WTC11 (cell line): ENCODE measurements around the gene RPLP1. TPM values are rescaled to one million over a fixed set of nuclear protein-coding genes. Genes with fewer than 3 reads are reported as not detected.

ENCODE experiments used
- ATAC-seq: fragments of 200-7000 bp; cut with Tn5 transposase; 2 replicates; pipeline ENCODE4 v1.10.0; 2021; ENCODE audit warnings: mild to moderate bottlenecking, moderate library complexity
- CTCF ChIA-PET: fragments of 300-600 bp; sonication (Branson Sonifier 250); formaldehyde crosslinking; loops from one replicate; lab custom pipeline; 2021; ENCODE audit warnings: antibody characterized with exemption; lab: Charles Lee
- POLR2A ChIA-PET: fragments of 350-600 bp; sonication (Branson Sonifier 250); formaldehyde crosslinking; loops from one replicate; lab custom pipeline; 2021; ENCODE audit warnings: antibody characterized with exemption; lab: Charles Lee
- DNase-seq: peaks from one replicate; pipeline ENCODE4 v3.0.0; 2021; ENCODE audit warnings: low spot score
- H3K27ac Mint-ChIP-seq: 2 replicates; pipeline ENCODE4 v1.8.0; 2021; ENCODE audit warnings: mixed read lengths
- H3K27me3 Mint-ChIP-seq: 2 replicates; pipeline ENCODE4 v1.8.0; 2021; ENCODE audit warnings: low read depth, mild to moderate bottlenecking, moderate library complexity, mixed read lengths
- H3K36me3 Mint-ChIP-seq: 2 replicates; pipeline ENCODE4 v1.8.0; 2021; ENCODE audit warnings: mixed read lengths
- H3K4me1 Mint-ChIP-seq: 2 replicates; pipeline ENCODE4 v1.8.0; 2022; ENCODE audit warnings: mixed read lengths
- H3K4me3 Mint-ChIP-seq: 2 replicates; pipeline ENCODE4 v1.8.0; 2021; ENCODE audit warnings: mild to moderate bottlenecking, moderate library complexity, mixed read lengths
- H3K9me3 Mint-ChIP-seq: 2 replicates; pipeline ENCODE4 v1.8.0; 2021; ENCODE audit warnings: mixed read lengths
- AFF4 ChIP-seq: sonication (generic); formaldehyde crosslinking; IDR thresholded peaks from 2 replicates; pipeline ENCODE4 v1.8.1; 2023; ENCODE audit warnings: mild to moderate bottlenecking, missing genetic modification reagents, borderline replicate concordance
- AR ChIP-seq: fragments of 250-450 bp; sonication (Bioruptor Pico); IDR thresholded peaks from 2 replicates; pipeline ENCODE4 v1.9.0; 2021; ENCODE audit warnings: mild to moderate bottlenecking
- ATF2 ChIP-seq: sonication (generic); formaldehyde crosslinking; IDR thresholded peaks from 2 replicates; pipeline ENCODE4 v1.8.1; 2022; ENCODE audit warnings: low read depth, missing genetic modification reagents, borderline replicate concordance
- GABPB1 ChIP-seq: sonication (generic); formaldehyde crosslinking; IDR thresholded peaks from 2 replicates; pipeline ENCODE4 v1.8.1; 2023; ENCODE audit warnings: mild to moderate bottlenecking, missing genetic modification reagents
- GRHL2 ChIP-seq: fragments of 250-450 bp; sonication (Bioruptor Pico); IDR thresholded peaks from 2 replicates; pipeline ENCODE4 v1.8.0; 2022; ENCODE audit warnings: mild to moderate bottlenecking, moderate library complexity; ENCODE audit not compliant: insufficient replicate concordance, severe bottlenecking
- HMGA2 ChIP-seq: fragments of 250-450 bp; sonication (Bioruptor Pico); IDR thresholded peaks from 2 replicates; pipeline ENCODE4 v1.4.0; 2021; ENCODE audit warnings: mild to moderate bottlenecking, moderate library complexity
- HMGXB4 ChIP-seq: sonication (generic); formaldehyde crosslinking; IDR thresholded peaks from 2 replicates; pipeline ENCODE4 v1.8.1; 2023; ENCODE audit warnings: mild to moderate bottlenecking, moderate library complexity, missing genetic modification reagents
- IRF1 ChIP-seq: sonication (generic); formaldehyde crosslinking; IDR thresholded peaks from 2 replicates; pipeline ENCODE4 v1.8.0; 2023; ENCODE audit warnings: missing genetic modification reagents
- JUN ChIP-seq: sonication (generic); formaldehyde crosslinking; IDR thresholded peaks from 2 replicates; pipeline ENCODE4 v1.8.0; 2023; ENCODE audit warnings: mild to moderate bottlenecking, missing genetic modification reagents
- KAT7 ChIP-seq: sonication (generic); formaldehyde crosslinking; IDR thresholded peaks from 2 replicates; pipeline ENCODE4 v1.8.1; 2023; ENCODE audit warnings: missing genetic modification reagents, mild to moderate bottlenecking, borderline replicate concordance
- NFE2L1 ChIP-seq: sonication (generic); formaldehyde crosslinking; IDR thresholded peaks from 2 replicates; pipeline ENCODE4 v1.8.1; 2023; ENCODE audit warnings: missing genetic modification reagents
- NR1H2 ChIP-seq: sonication (generic); formaldehyde crosslinking; IDR thresholded peaks from 2 replicates; pipeline ENCODE4 v1.9.0; 2021; ENCODE audit warnings: mild to moderate bottlenecking, moderate library complexity, missing genetic modification reagents
- SMAD3 ChIP-seq: sonication (generic); formaldehyde crosslinking; IDR thresholded peaks from 2 replicates; pipeline ENCODE4 v1.8.0; 2022; ENCODE audit warnings: missing genetic modification reagents, mild to moderate bottlenecking, borderline replicate concordance
- USF1 ChIP-seq: sonication (generic); formaldehyde crosslinking; IDR thresholded peaks from 2 replicates; pipeline ENCODE4 v1.8.0; 2022; ENCODE audit warnings: mild to moderate bottlenecking, missing genetic modification reagents
- ZNF121 ChIP-seq: sonication (generic); formaldehyde crosslinking; IDR thresholded peaks from 2 replicates; pipeline ENCODE4 v1.8.0; 2023; ENCODE audit warnings: missing genetic modification reagents
- ZNF416 ChIP-seq: fragments of 250-450 bp; sonication (Bioruptor Pico); IDR thresholded peaks from 2 replicates; pipeline ENCODE4 v1.9.0; 2021; ENCODE audit warnings: mild to moderate bottlenecking, inconsistent platforms
- ZSCAN18 ChIP-seq: fragments of 250-450 bp; sonication (Bioruptor Pico); IDR thresholded peaks from 2 replicates; pipeline ENCODE4 v2.1.2; 2022; ENCODE audit warnings: mild to moderate bottlenecking, moderate library complexity
- total RNA-seq: library from RNA; stranded (reverse); gene quantifications from 3 replicates; pipeline ENCODE4 v1.2.3, GENCODE V29; 2021

The RPLP1 gene
- total RNA-seq, 1 experiment from 2014 or later: 2,441 TPM

GRCh38 chr15:69410248-69410874 lies 42.3 kb upstream of the RPLP1 start:
- Mint-ChIP-seq H3K27me3 (no peaks in the 10 kb centered on the region; the same call in 1 of the 2 replicates), H3K36me3 (no peaks in the 10 kb centered on the region), H3K4me3 (no peak overlapping the region), H3K4me1 (peaks cover 7% of the 10 kb centered on the region), H3K27ac (no peak overlapping the region), H3K9me3 (no peaks in the 10 kb centered on the region)
- DNase-seq: peak; percentile 39
- TF ChIP-seq HMGA2 (CRISPR knock-in tag): no peak
- TF ChIP-seq NFE2L1 (CRISPR knock-in tag): no peak
- no peak for TF ChIP-seq NR1H2 (CRISPR knock-in tag)
- TF ChIP-seq USF1: no peak
- ATAC-seq: peak; percentile 41
- POLR2A ChIA-PET: no interaction called here
- CTCF ChIA-PET: interaction anchor here (1.0 to 1.1 kb wide), 2 partner anchors 16 to 379 kb away, joined by 3 to 7 read pairs; no protein-coding TSS in a partner anchor

- ChIA-PET POLR2A (no interaction called here), CTCF (interaction anchor here (1.1 to 1.9 kb wide), 4 partner anchors 18 to 381 kb away, joined by 3 to 5 read pairs (median 4); no protein-coding TSS in a partner anchor)
- TF ChIP-seq HMGXB4 (CRISPR knock-in tag) (no peak), KAT7 (CRISPR knock-in tag) (no peak), ZNF121 (CRISPR knock-in tag) (no peak), ZSCAN18 (CRISPR knock-in tag) (no peak)
- TF ChIP-seq, all 79 proteins: peak for 0
- Mint-ChIP-seq H3K9me3 (no peaks in the 10 kb centered on the region), H3K4me1 (peaks cover 17% of the 10 kb centered on the region), H3K36me3 (peaks cover 1% of the 10 kb centered on the region; the same call in 1 of the 2 replicates), H3K27ac (no peak overlapping the region), H3K27me3 (no peaks in the 10 kb centered on the region; the same call in 1 of the 2 replicates), H3K4me3 (no peak overlapping the region)
- ATAC-seq: no peak
- DNase-seq: no peak
These were observed 40.3 kb upstream of the RPLP1 start for GRCh38 chr15:69412274-69412673.

GRCh38 chr15:69412701-69413100 lies 39.9 kb upstream of the RPLP1 start:
- Mint-ChIP-seq H3K27me3 (no peaks in the 10 kb centered on the region; the same call in 1 of the 2 replicates), H3K27ac (no peak overlapping the region), H3K36me3 (peaks cover 6% of the 10 kb centered on the region), H3K4me3 (no peak overlapping the region), H3K9me3 (no peaks in the 10 kb centered on the region), H3K4me1 (peaks cover 17% of the 10 kb centered on the region)
- DNase-seq (no peak), ATAC-seq (no peak)
- CTCF ChIA-PET: interaction anchor here (1.1 to 1.9 kb wide), 3 partner anchors 18 to 381 kb away, joined by 3 to 5 read pairs (median 5); no protein-coding TSS in a partner anchor
- POLR2A ChIA-PET: no interaction called here
- TF ChIP-seq GABPB1 (CRISPR knock-in tag) (no peak), AR (no peak), AFF4 (CRISPR knock-in tag) (no peak), ZNF416 (CRISPR knock-in tag) (no peak), ZNF121 (CRISPR knock-in tag) (no peak), SMAD3 (CRISPR knock-in tag) (no peak), JUN (CRISPR knock-in tag) (no peak), IRF1 (CRISPR knock-in tag) (no peak), ATF2 (CRISPR knock-in tag) (no peak), GRHL2 (CRISPR knock-in tag) (no peak)
